HepG2 (cell line): Measurements from ENCODE around the gene TC2N. TPM values are rescaled to one million over a fixed set of nuclear protein-coding genes. Genes with fewer than 3 reads are reported as not detected.
A peak's percentile ranks its signal among the peaks of the same experiment; 100 is the strongest.

Experiments
- BRD4 ChIP-seq: sonication (generic); formaldehyde crosslinking; IDR thresholded peaks from 2 replicates; pipeline ENCODE4 v1.4.0; 2020; ENCODE audit warnings: missing genetic modification reagents
- CEBPB ChIP-seq: IDR thresholded peaks from 2 replicates; pipeline ENCODE4 v1.6.1; 2011; ENCODE audit warnings: low read depth, low read length, improper control_type of control experiment, borderline replicate concordance
- CREM ChIP-seq, 2 experiments: sonication (generic) in 1 of 2; formaldehyde crosslinking in 1 of 2; IDR thresholded peaks; 2 replicates each; pipeline versions ENCODE4 v1.4.0 to v1.6.1; 2016 to 2020; ENCODE audit warnings: antibody characterized with exemption in 1 of 2, mild to moderate bottlenecking in 1 of 2, missing genetic modification reagents in 1 of 2
- ELF3 ChIP-seq: IDR thresholded peaks from 2 replicates; pipeline ENCODE4 v1.6.1; 2016; ENCODE audit warnings: missing genetic modification reagents, missing compliant biosample characterization
- EP300 ChIP-seq, 3 experiments: sonication (generic) in 1 of 3; formaldehyde crosslinking in 1 of 3; IDR thresholded peaks; 2 replicates each; pipeline versions ENCODE4 v1.5.1 to v1.6.1; 2011 to 2020; ENCODE audit warnings: low read depth in 2 of 3, low read length in 2 of 3, borderline replicate concordance in 1 of 3, improper control_type of control experiment in 1 of 3, mild to moderate bottlenecking in 1 of 3, missing genetic modification reagents in 1 of 3, moderate library complexity in 1 of 3
- ETV5 ChIP-seq: IDR thresholded peaks from 2 replicates; pipeline ENCODE4 v1.6.1; 2018; ENCODE audit warnings: missing biosample characterization, missing genetic modification reagents, inconsistent platforms, borderline replicate concordance
- GFI1 ChIP-seq: sonication (generic); formaldehyde crosslinking; IDR thresholded peaks from 2 replicates; pipeline ENCODE4 v1.5.0; 2020; ENCODE audit warnings: missing genetic modification reagents, mild to moderate bottlenecking, borderline replicate concordance
- KLF16 ChIP-seq, 2 experiments: sonication (generic) in 1 of 2; formaldehyde crosslinking in 1 of 2; IDR thresholded peaks; 2 replicates each; pipeline versions ENCODE4 v1.6.1 to v1.8.0; 2016 to 2023; ENCODE audit warnings: missing genetic modification reagents in 2 of 2, missing compliant biosample characterization in 1 of 2
- LCORL ChIP-seq, 2 experiments: fragments of 450-650 bp in 1 of 2; sonication (generic) in 1 of 2; formaldehyde crosslinking in 1 of 2; IDR thresholded peaks; 2 replicates each; pipeline versions ENCODE4 v1.5.0 to v1.6.1; 2017 to 2020; ENCODE audit warnings: antibody characterized with exemption in 1 of 2, missing genetic modification reagents in 1 of 2
- MIXL1 ChIP-seq: IDR thresholded peaks from 2 replicates; pipeline ENCODE4 v1.6.1; 2016
- NR2F6 ChIP-seq, 2 experiments: IDR thresholded peaks; 2 replicates each; pipeline ENCODE4 v1.6.1; 2016; ENCODE audit warnings: antibody characterized with exemption in 1 of 2, mild to moderate bottlenecking in 1 of 2
- PPARG ChIP-seq: conservative IDR thresholded peaks from 2 replicates; pipeline ENCODE4 v1.6.1; 2016; ENCODE audit warnings: missing biosample characterization, missing genetic modification reagents
- RARA ChIP-seq: IDR thresholded peaks from 2 replicates; pipeline ENCODE4 v1.6.1; 2016; ENCODE audit warnings: missing genetic modification reagents, missing compliant biosample characterization
- RBAK ChIP-seq: sonication (generic); formaldehyde crosslinking; IDR thresholded peaks from 2 replicates; pipeline ENCODE4 v1.5.1; 2020; ENCODE audit warnings: mild to moderate bottlenecking, missing genetic modification reagents
- REL ChIP-seq: sonication (generic); formaldehyde crosslinking; conservative IDR thresholded peaks from 2 replicates; pipeline ENCODE4 v1.8.0; 2022; ENCODE audit warnings: mild to moderate bottlenecking, missing genetic modification reagents, moderate library complexity
- SAP130 ChIP-seq: IDR thresholded peaks from 2 replicates; pipeline ENCODE4 v1.6.1; 2016; ENCODE audit warnings: low read depth
- SIN3A ChIP-seq: IDR thresholded peaks from 2 replicates; pipeline ENCODE4 v1.6.1; 2011; ENCODE audit warnings: low read depth, mild to moderate bottlenecking, control low read depth, low read length, borderline replicate concordance
- SRF ChIP-seq: IDR thresholded peaks from 2 replicates; pipeline ENCODE4 v1.6.1; 2011; ENCODE audit warnings: mild to moderate bottlenecking, low read depth, low read length, moderate library complexity
- ZNF292 ChIP-seq: sonication (generic); formaldehyde crosslinking; IDR thresholded peaks from 2 replicates; pipeline ENCODE4 v1.8.1; 2022; ENCODE audit warnings: mild to moderate bottlenecking, low read depth, missing genetic modification reagents, borderline replicate concordance
- ZNF660 ChIP-seq: sonication (generic); formaldehyde crosslinking; IDR thresholded peaks from 2 replicates; pipeline ENCODE4 v1.5.1; 2020; ENCODE audit warnings: mild to moderate bottlenecking, low read depth, missing genetic modification reagents, borderline replicate concordance
- ZNF772 ChIP-seq: sonication (generic); formaldehyde crosslinking; IDR thresholded peaks from 2 replicates; pipeline ENCODE4 v1.5.0; 2020; ENCODE audit warnings: mild to moderate bottlenecking, missing genetic modification reagents
- ZNF777 ChIP-seq: sonication (generic); formaldehyde crosslinking; IDR thresholded peaks from 2 replicates; pipeline ENCODE4 v1.4.0; 2020; ENCODE audit warnings: missing genetic modification reagents
- polyA plus RNA-seq, 8 experiments: library from polyadenylated mRNA; depleted of rRNA in 3 of 8; stranded (reverse) in 7 of 8; unstranded in 1 of 8; fragments of >200 nt; fragmentation: Illumina TruSeq in 4 of 8; extraction: Trizol in 4 of 8; gene quantifications; 2 replicates each; pipeline versions ENCODE4 v1.2.1 to v1.2.3, GENCODE V29; 2011 to 2016; ENCODE audit warnings: low read depth in 4 of 8, missing spikeins in 1 of 8, mixed read lengths in 1 of 8; ENCODE audit not compliant: insufficient read depth in 1 of 8
- total RNA-seq, 5 experiments: library from RNA; depleted of rRNA; stranded (reverse); fragments of >200 nt; fragmentation: Illumina TruSeq; extraction: Trizol; gene quantifications; 2 replicates each; pipeline ENCODE4 v1.2.3, GENCODE V29; 2016; ENCODE audit warnings: low read depth in 1 of 5
- TF ChIP-seq, protein P1 (sequence below): sonication (generic); formaldehyde crosslinking; IDR thresholded peaks from 2 replicates; pipeline ENCODE4 v1.4.0; 2020; ENCODE audit warnings: mild to moderate bottlenecking, low read depth, missing genetic modification reagents
- TF ChIP-seq, protein P2 (sequence below): sonication (generic); formaldehyde crosslinking; IDR thresholded peaks from 2 replicates; pipeline ENCODE4 v1.5.0; 2020; ENCODE audit warnings: mild to moderate bottlenecking, missing genetic modification reagents
- TF ChIP-seq, protein P3 (sequence below): sonication (generic); formaldehyde crosslinking; IDR thresholded peaks from 2 replicates; pipeline ENCODE4 v1.8.0; 2023; ENCODE audit warnings: mild to moderate bottlenecking, missing genetic modification reagents

Gene TC2N
- total and polyA plus RNA-seq, 2 of the 13 experiments (the other 11 are each of a cell fraction or from before 2014, with no cell fraction given): 0.03 TPM; not detected in 1

GRCh38 chr14:91755570-91756295, 111.6 kb downstream of the TC2N start (continued):
- TF ChIP-seq, protein P1, sequence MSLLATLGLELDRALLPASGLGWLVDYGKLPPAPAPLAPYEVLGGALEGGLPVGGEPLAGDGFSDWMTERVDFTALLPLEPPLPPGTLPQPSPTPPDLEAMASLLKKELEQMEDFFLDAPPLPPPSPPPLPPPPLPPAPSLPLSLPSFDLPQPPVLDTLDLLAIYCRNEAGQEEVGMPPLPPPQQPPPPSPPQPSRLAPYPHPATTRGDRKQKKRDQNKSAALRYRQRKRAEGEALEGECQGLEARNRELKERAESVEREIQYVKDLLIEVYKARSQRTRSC (CRISPR knock-in tag): no peak
- TF ChIP-seq RARA: peak; percentile 46; the same call in 1 of the 2 replicates
- 0 out of 4 replicates have a peak, but pooled peaks of 1 of the 2 experiments have one; percentile 49 for TF ChIP-seq KLF16 (CRISPR knock-in tag; IDR thresholded peaks at IDR 0.05)
- no peak for TF ChIP-seq RBAK (CRISPR knock-in tag)
- TF ChIP-seq LCORL (IDR thresholded peaks at IDR 0.05): no peak
- TF ChIP-seq LCORL (CRISPR knock-in tag; IDR thresholded peaks at IDR 0.05): no peak
- no peak for TF ChIP-seq BRD4 (CRISPR knock-in tag)
- no peak for TF ChIP-seq ZNF772 (CRISPR knock-in tag)
- TF ChIP-seq, protein P2, sequence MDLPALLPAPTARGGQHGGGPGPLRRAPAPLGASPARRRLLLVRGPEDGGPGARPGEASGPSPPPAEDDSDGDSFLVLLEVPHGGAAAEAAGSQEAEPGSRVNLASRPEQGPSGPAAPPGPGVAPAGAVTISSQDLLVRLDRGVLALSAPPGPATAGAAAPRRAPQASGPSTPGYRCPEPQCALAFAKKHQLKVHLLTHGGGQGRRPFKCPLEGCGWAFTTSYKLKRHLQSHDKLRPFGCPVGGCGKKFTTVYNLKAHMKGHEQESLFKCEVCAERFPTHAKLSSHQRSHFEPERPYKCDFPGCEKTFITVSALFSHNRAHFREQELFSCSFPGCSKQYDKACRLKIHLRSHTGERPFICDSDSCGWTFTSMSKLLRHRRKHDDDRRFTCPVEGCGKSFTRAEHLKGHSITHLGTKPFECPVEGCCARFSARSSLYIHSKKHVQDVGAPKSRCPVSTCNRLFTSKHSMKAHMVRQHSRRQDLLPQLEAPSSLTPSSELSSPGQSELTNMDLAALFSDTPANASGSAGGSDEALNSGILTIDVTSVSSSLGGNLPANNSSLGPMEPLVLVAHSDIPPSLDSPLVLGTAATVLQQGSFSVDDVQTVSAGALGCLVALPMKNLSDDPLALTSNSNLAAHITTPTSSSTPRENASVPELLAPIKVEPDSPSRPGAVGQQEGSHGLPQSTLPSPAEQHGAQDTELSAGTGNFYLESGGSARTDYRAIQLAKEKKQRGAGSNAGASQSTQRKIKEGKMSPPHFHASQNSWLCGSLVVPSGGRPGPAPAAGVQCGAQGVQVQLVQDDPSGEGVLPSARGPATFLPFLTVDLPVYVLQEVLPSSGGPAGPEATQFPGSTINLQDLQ: no peak
- TF ChIP-seq ZNF777 (CRISPR knock-in tag): no peak
- TF ChIP-seq EP300 (IDR thresholded peaks at IDR 0.05; ENCODE audit: low read depth in 2 of 2, low read length in 2 of 2): peak in 1 of 2 experiments; percentile 53; a peak in 2 of 4 replicates
- TF ChIP-seq EP300 (CRISPR knock-in tag; IDR thresholded peaks at IDR 0.05; ENCODE audit: borderline replicate concordance): no peak
- TF ChIP-seq ETV5 (CRISPR knock-in tag): peak; percentile 26; the same call in 1 of the 2 replicates
- 0 out of 2 replicates have a peak, but pooled peaks have one; percentile 20 for TF ChIP-seq PPARG (CRISPR knock-in tag)
- TF ChIP-seq ZNF660 (CRISPR knock-in tag): no peak
- TF ChIP-seq MIXL1 (CRISPR knock-in tag): 0 out of 2 replicates have a peak, but pooled peaks have one; percentile 39
- TF ChIP-seq REL (CRISPR knock-in tag): no peak
- TF ChIP-seq SAP130 (CRISPR knock-in tag): peak; percentile 69
- 0 out of 2 replicates have a peak, but pooled peaks have one; percentile 43 for TF ChIP-seq GFI1 (CRISPR knock-in tag)
- TF ChIP-seq, protein P3, sequence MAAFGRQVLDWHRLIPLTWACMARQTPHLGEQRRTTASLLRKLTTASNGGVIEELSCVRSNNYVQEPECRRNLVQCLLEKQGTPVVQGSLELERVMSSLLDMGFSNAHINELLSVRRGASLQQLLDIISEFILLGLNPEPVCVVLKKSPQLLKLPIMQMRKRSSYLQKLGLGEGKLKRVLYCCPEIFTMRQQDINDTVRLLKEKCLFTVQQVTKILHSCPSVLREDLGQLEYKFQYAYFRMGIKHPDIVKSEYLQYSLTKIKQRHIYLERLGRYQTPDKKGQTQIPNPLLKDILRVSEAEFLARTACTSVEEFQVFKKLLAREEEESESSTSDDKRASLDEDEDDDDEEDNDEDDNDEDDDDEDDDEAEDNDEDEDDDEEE (CRISPR knock-in tag): no peak
- TF ChIP-seq ELF3 (CRISPR knock-in tag): peak; percentile 76
- TF ChIP-seq SIN3A: no peak
- TF ChIP-seq ZNF292: no peak
- no peak for TF ChIP-seq SRF
- TF ChIP-seq NR2F6 (IDR thresholded peaks at IDR 0.05): peak; percentile 19; the same call in 1 of the 2 replicates
- TF ChIP-seq NR2F6 (CRISPR knock-in tag; IDR thresholded peaks at IDR 0.05): no peak
- peak; percentile 95 for TF ChIP-seq CEBPB
- TF ChIP-seq CREM (IDR thresholded peaks at IDR 0.05): peak; percentile 47; the same call in 1 of the 2 replicates
- TF ChIP-seq CREM (CRISPR knock-in tag; IDR thresholded peaks at IDR 0.05): no peak
